ENCODE measurements around the gene SSNA1.

Gene SSNA1

GRCh38 chr9:137204731-137205125, 16.3 kb downstream of the SSNA1 start:
- no peak for DNase-seq

GRCh38 chr9:137205126-137206069, 16.9 kb downstream of the SSNA1 start, which contains the start of the genes NDOR1 and TMEM203:
Gene NDOR1, plus strand, starts transcription at chr9:137205700. Its CDS starts 78 bp downstream, at chr9:137205778.
Gene TMEM203, minus strand, starts transcription at chr9:137205648. Its CDS starts 234 bp downstream, at chr9:137205414.
- peak; percentile 89 for DNase-seq

GRCh38 chr9:137206602-137207001, 18.1 kb downstream of the SSNA1 start:
- no peak for DNase-seq

- no peak for DNase-seq
Measured at GRCh38 chr9:137211532-137211931, 23.1 kb downstream of the SSNA1 start.

GRCh38 chr9:137212520-137212919, 24.0 kb downstream of the SSNA1 start:
- DNase-seq = no peak

- no peak for DNase-seq
Measured at GRCh38 chr9:137213160-137214060, 24.9 kb downstream of the SSNA1 start.

GRCh38 chr9:137214620-137215019, 26.1 kb downstream of the SSNA1 start:
- no peak for DNase-seq

GRCh38 chr9:137215196-137215986, 26.9 kb downstream of the SSNA1 start:
- DNase-seq = no peak

GRCh38 chr9:137216188-137216965, 27.9 kb downstream of the SSNA1 start:
- no peak for DNase-seq

GRCh38 chr9:137217276-137218211, 29.1 kb downstream of the SSNA1 start:
- DNase-seq = no peak

- DNase-seq = no peak
Measured at GRCh38 chr9:137218212-137218753, 29.8 kb downstream of the SSNA1 start.

- no peak for DNase-seq
Measured at GRCh38 chr9:137218754-137219271, 30.3 kb downstream of the SSNA1 start.

GRCh38 chr9:137219757-137220316, 31.4 kb downstream of the SSNA1 start:
- DNase-seq = no peak

- DNase-seq = no peak
Measured at GRCh38 chr9:137220317-137221094, 32.0 kb downstream of the SSNA1 start.

- no peak for DNase-seq
Measured at GRCh38 chr9:137221095-137221505, 32.6 kb downstream of the SSNA1 start.

- no peak for DNase-seq
Measured at GRCh38 chr9:137221506-137222111, 33.1 kb downstream of the SSNA1 start.

GRCh38 chr9:137222190-137223077, 34.0 kb downstream of the SSNA1 start, which contains the start of gene RNF208:
Gene RNF208, minus strand, starts transcription at chr9:137222240. Its CDS starts 1,028 bp downstream, at chr9:137221212.
- no peak for DNase-seq
